ENCODE data around the gene SLC44A4. TPM values are rescaled to one million over a fixed set of nuclear protein-coding genes. Genes with fewer than 3 reads are reported as not detected.
A peak's percentile ranks its signal among the peaks of the same experiment; 100 is the strongest.

Gene SLC44A4
- total RNA-seq, 1 experiment from 2014 or later: 3.8 TPM

GRCh38 chr6:31877651-31878161, 1.1 kb downstream of the SLC44A4 start:
- Histone ChIP-seq H3K27me3 (ENCODE audit: insufficient read depth, low read length) (no peaks in the 10 kb centered on the region), H2BK120ac (ENCODE audit: low read depth, low read length, poor library complexity, severe bottlenecking) (no peak overlapping the region), H3K79me2 (ENCODE audit: insufficient read depth, low read length) (no peaks in the 10 kb centered on the region), H2BK5ac (ENCODE audit: insufficient read length, low read length) (no peak overlapping the region), H3K27ac (ENCODE audit: insufficient read length, low read depth, low read length) (no peak overlapping the region), H3K4ac (ENCODE audit: low read depth, low read length) (no peak overlapping the region), H2AK5ac (ENCODE audit: insufficient read length, low read length) (no peak overlapping the region), H2BK12ac (ENCODE audit: insufficient read length, low read depth, low read length) (no peak overlapping the region), H3K4me1 (ENCODE audit: insufficient read depth, low read length) (no peaks in the 10 kb centered on the region), H3K23ac (ENCODE audit: insufficient read length, low read depth, low read length) (no peak overlapping the region), H3K23me2 (ENCODE audit: insufficient read length, low read depth, low read length, poor library complexity, severe bottlenecking) (no peaks in the 10 kb centered on the region), H3K9me3 (ENCODE audit: control insufficient read depth, low read depth, low read length) (no peaks in the 10 kb centered on the region), H2BK20ac (ENCODE audit: low read depth, low read length, poor library complexity, severe bottlenecking) (no peak overlapping the region), H4K8ac (replicated peaks; ENCODE audit: insufficient read length, low read depth, low read length) (no peak overlapping the region), H3K18ac (ENCODE audit: insufficient read length, low read depth, low read length) (no peak overlapping the region), H3K14ac (ENCODE audit: insufficient read depth, low read length) (no peak overlapping the region), H4K20me1 (ENCODE audit: control insufficient read depth, insufficient read depth, insufficient read length) (no peaks in the 10 kb centered on the region), H4K91ac (ENCODE audit: insufficient read length, low read depth, low read length) (no peak overlapping the region), H3K4me2 (ENCODE audit: insufficient read depth, insufficient read length, low read length) (no peak overlapping the region), H2BK15ac (ENCODE audit: low read depth, low read length) (no peak overlapping the region), H3K56ac (ENCODE audit: insufficient read length, low read depth, low read length) (no peak overlapping the region), H3K9ac (ENCODE audit: extremely low read depth, insufficient read length, low read length) (no peak overlapping the region), H3T11ph (ENCODE audit: low read length) (no peak overlapping the region), H4K5ac (ENCODE audit: insufficient read length, low read depth, low read length) (no peak overlapping the region), H3K79me1 (ENCODE audit: insufficient read depth, low read depth, low read length, poor library complexity, severe bottlenecking) (no peaks in the 10 kb centered on the region), H2AFZ (ENCODE audit: low read length) (no peak overlapping the region)
- H3K27ac Mint-ChIP-seq: peak overlapping the region in 1 of 3 experiments; percentile 68; a peak in 1 of 7 replicates
- no peaks in the 10 kb centered on the region; the same call in 1 of the 2 replicates for H3K27me3 Mint-ChIP-seq (ENCODE audit: low read depth)
- peak; percentile 30 for DNase-seq
- H3K36me3 Mint-ChIP-seq (ENCODE audit: insufficient read depth in 1 of 3, low read depth in 3 of 3): peaks cover 24 to 31% (median 31%) of the 10 kb centered on the region in 3 experiments; a peak in 6 of 7 replicates
- no peaks in the 10 kb centered on the region for H3K9me3 Mint-ChIP-seq
- TF ChIP-seq, protein P1, sequence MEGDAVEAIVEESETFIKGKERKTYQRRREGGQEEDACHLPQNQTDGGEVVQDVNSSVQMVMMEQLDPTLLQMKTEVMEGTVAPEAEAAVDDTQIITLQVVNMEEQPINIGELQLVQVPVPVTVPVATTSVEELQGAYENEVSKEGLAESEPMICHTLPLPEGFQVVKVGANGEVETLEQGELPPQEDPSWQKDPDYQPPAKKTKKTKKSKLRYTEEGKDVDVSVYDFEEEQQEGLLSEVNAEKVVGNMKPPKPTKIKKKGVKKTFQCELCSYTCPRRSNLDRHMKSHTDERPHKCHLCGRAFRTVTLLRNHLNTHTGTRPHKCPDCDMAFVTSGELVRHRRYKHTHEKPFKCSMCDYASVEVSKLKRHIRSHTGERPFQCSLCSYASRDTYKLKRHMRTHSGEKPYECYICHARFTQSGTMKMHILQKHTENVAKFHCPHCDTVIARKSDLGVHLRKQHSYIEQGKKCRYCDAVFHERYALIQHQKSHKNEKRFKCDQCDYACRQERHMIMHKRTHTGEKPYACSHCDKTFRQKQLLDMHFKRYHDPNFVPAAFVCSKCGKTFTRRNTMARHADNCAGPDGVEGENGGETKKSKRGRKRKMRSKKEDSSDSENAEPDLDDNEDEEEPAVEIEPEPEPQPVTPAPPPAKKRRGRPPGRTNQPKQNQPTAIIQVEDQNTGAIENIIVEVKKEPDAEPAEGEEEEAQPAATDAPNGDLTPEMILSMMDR (conservative IDR thresholded peaks at IDR 0.05): no peak
- no peak overlapping the region; a peak in 1 of 5 replicates for H3K4me3 Mint-ChIP-seq
- peaks cover 3 to 27% of the 10 kb centered on the region in 2 experiments for H3K4me1 Mint-ChIP-seq
- no CpG with 5 or more reads among the region's 10 CpGs for WGBS (ENCODE audit: extremely low coverage, insufficient read length, low lambda C conversion rate)
